Esophagus (tissue), 2 donors: Measurements from ENCODE around the gene FOXK2. TPM values are rescaled to one million over a fixed set of nuclear protein-coding genes. Genes with fewer than 3 reads are reported as not detected.

ENCODE experiments used
- H3K27ac ChIP-seq, 2 donors: one replicate each; pipeline ENCODE4 v1.5.1; 2013; ENCODE audit warnings: low read depth in 2 of 2, mild to moderate bottlenecking in 2 of 2, inconsistent platforms in 1 of 2, low read length in 1 of 2, moderate library complexity in 1 of 2
- H3K27me3 ChIP-seq, 2 donors: one replicate each; pipeline ENCODE4 v1.6.1; 2013; ENCODE audit warnings: low read length in 2 of 2, control low read depth in 1 of 2, mild to moderate bottlenecking in 1 of 2; ENCODE audit not compliant: insufficient read depth in 2 of 2, control insufficient read depth in 1 of 2
- H3K36me3 ChIP-seq, 2 donors: one replicate each; pipeline ENCODE4 v1.6.1; 2013; ENCODE audit warnings: low read length in 1 of 2; ENCODE audit not compliant: control insufficient read depth in 2 of 2, insufficient read depth in 2 of 2
- H3K4me1 ChIP-seq, 2 donors: one replicate each; pipeline ENCODE4 v1.6.1; 2013; ENCODE audit warnings: low read length in 1 of 2; ENCODE audit not compliant: control insufficient read depth in 2 of 2, insufficient read depth in 2 of 2
- H3K4me3 ChIP-seq, 2 donors: one replicate each; pipeline ENCODE4 v1.5.1; 2013; ENCODE audit warnings: low read length in 2 of 2, mild to moderate bottlenecking in 2 of 2, low read depth in 1 of 2, moderate library complexity in 1 of 2
- H3K9me3 ChIP-seq, 2 donors: one replicate each; pipeline ENCODE4 v1.6.1; 2013; ENCODE audit warnings: mild to moderate bottlenecking in 2 of 2, low read depth in 1 of 2, low read length in 1 of 2, moderate library complexity in 1 of 2; ENCODE audit not compliant: control insufficient read depth in 2 of 2, insufficient read depth in 1 of 2
- WGBS, 2 donors: extraction: QIAGEN DNeasy Blood & Tissue Kit; methylation state at CpG; one replicate each; pipeline ENCODE4 v1.1.7; 2013; 5-methylcytosine and 5-hydroxymethylcytosine counted together
- polyA plus RNA-seq, 2 donors: library from polyadenylated mRNA; stranded (reverse); fragments of 200-250 nt; gene quantifications; one replicate each; pipeline ENCODE4 v1.2.3, GENCODE V29; 2013
- donor health status: healthy with polysubstance abuse.
- donor health status: Bipolar disorder and iron deficiency.

Gene FOXK2
- polyA plus RNA-seq, 2 donors, result 15.9 to 20.5 TPM

GRCh38 chr17:82608816-82609215 is 89.3 kb downstream of the FOXK2 start:
- Histone ChIP-seq H3K36me3 (peaks cover 5 to 24% of the 10 kb centered on the region in 2 donors), H3K27ac (no peak overlapping the region), H3K4me3 (no peak overlapping the region), H3K4me1 (peaks cover 3 to 14% of the 10 kb centered on the region in 2 donors), H3K9me3 (no peaks in the 10 kb centered on the region), H3K27me3 (no peaks in the 10 kb centered on the region)
- 75 to 82% methylated on average over 5 of the region's 5 CpGs for WGBS, 2 donors

- H3K27me3 ChIP-seq, result no peaks in the 10 kb centered on the region
- WGBS, 2 donors, result 94 to 96% methylated on average over 4 of the region's 4 CpGs
- H3K4me3 ChIP-seq, result no peak overlapping the region
- H3K4me1 ChIP-seq, result peaks cover 3 to 14% of the 10 kb centered on the region in 2 donors
- no peaks in the 10 kb centered on the region for H3K9me3 ChIP-seq
- no peak overlapping the region for H3K27ac ChIP-seq
- H3K36me3 ChIP-seq, result peaks cover 5 to 18% of the 10 kb centered on the region in 2 donors
Measured at GRCh38 chr17:82609655-82610054, 90.1 kb downstream of the FOXK2 start.

DNA sequence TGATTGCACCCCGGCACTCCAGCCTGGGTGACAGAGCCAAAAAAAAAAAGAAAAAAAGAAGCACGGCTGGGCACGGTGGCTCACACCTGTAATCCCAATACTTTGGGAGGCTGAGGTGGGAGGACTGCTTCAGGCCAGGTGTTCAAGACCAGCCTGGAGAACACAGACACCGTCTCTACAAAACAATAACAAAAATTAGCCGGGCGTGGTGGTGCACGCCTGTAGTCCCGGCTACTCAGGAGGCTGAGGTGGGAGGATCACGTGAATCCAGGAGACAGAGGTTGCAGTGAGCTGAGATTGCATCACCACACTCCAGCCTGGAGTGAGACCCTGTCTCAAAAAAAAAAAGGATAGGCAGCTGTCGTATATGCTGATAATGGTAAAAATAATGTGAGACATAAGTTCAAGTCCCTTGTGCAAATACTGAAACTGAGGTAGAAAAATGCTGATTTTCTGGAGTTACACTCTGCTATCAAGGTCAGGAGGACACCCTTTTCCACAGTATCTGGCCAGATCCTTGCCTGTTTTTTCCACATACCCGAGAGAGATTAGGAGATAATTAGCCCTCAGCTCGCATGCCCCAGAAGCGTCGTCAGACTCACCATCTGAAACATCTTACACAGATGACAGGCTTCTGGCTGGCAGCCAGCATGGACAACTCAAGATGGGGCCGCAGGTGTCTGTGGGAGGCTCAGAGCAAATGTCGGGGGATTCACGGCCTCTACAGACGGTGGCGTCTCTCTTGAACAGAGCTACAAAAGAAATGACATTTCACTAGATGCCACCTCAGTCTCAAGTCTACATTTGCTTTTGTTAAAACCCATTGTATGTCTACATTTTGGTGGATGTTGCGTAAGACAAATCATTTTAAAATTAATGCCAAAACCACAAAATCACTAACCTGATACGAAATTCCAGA is 91.9 kb downstream of the FOXK2 start:
- peaks cover 0 to 10% of the 10 kb centered on the region in 2 donors for H3K4me1 ChIP-seq
- peaks cover 5 to 26% of the 10 kb centered on the region in 2 donors for H3K36me3 ChIP-seq
- no peak overlapping the region for H3K27ac ChIP-seq
- H3K9me3 ChIP-seq, result no peaks in the 10 kb centered on the region
- no peaks in the 10 kb centered on the region for H3K27me3 ChIP-seq
- no peak overlapping the region for H3K4me3 ChIP-seq
- WGBS, 2 donors, result 74 to 82% methylated on average over 21 of the region's 21 CpGs

DNA sequence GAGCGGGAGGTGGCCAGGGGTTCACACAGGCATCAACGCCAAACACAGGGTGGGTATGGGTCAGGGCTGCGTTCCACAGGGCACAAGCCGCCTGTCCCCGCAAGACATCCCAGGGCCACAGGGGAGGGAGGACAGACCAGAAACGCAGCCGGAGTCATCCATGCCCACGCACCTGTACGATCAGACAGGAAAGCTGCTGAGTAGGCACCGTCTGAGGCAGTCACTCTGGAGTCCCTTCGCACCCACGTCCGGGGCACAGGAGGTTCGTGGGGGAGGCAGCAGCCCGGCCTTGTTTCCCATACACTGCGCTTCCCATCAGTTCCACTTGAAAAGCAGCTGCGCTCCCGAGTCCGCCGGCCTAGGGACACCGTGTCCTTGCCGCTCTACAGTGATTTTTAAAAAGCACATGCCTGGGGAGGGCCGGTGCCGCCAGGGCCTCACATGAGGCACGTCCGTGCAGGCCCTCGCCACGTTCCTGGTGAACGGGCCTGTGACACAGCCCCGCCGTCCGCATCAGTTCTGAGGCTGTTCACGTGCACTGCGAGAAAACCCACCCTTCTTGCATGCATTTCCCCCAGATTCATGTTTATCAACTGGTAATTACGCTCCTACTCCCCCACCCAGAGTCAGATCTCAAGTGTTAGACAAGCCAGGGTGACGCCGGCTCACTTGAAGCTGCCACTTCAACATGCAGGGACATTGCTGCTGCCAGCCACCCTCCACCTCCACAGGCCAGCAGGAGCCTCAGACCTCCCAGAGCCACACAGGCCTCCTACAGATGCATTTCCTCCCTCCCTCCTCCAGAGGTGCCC is 94.0 kb downstream of the FOXK2 start:
- peaks cover 0 to 10% of the 10 kb centered on the region in 2 donors for H3K4me1 ChIP-seq
- H3K4me3 ChIP-seq, result no peak overlapping the region
- no peaks in the 10 kb centered on the region for H3K27me3 ChIP-seq
- no peaks in the 10 kb centered on the region for H3K9me3 ChIP-seq
- 64 to 74% methylated on average over 37 of the region's 37 CpGs for WGBS, 2 donors
- no peak overlapping the region for H3K27ac ChIP-seq
- peaks cover 9 to 40% of the 10 kb centered on the region in 2 donors for H3K36me3 ChIP-seq

DNA sequence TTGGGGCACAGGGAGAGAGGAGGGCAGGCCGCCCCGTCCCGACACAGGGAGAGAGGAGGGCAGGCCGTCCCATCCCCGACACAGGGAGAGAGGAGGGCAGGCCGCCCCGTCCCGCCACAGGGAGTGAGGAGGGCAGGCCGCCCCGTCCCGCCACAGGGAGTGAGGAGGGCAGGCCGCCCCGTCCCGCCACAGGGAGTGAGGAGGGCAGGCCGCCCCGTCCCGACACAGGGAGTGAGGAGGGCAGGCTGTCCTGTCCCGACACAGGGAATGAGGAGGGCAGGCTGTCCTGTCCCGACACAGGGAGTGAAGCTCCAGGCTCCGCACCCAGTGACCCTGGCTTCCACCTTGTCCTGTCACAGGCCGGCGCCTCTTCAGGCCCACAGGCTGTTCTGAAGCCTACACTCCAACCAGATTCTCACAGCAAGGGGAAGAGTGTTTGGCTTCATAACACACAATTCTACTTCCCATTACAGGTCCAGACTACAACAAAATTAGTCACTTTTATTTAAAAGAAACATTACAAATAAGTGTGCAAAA is 94.6 kb downstream of the FOXK2 start:
- H3K27me3 ChIP-seq, result no peaks in the 10 kb centered on the region
- peaks cover 0 to 10% of the 10 kb centered on the region in 2 donors for H3K4me1 ChIP-seq
- H3K36me3 ChIP-seq, result peaks cover 11 to 42% of the 10 kb centered on the region in 2 donors
- 80 to 86% methylated on average over 10 to 22 of the region's 22 CpGs for whole genome bisulfite sequencing, 2 donors
- no peaks in the 10 kb centered on the region for H3K9me3 ChIP-seq
- no peak overlapping the region for H3K27ac ChIP-seq
- no peak overlapping the region for H3K4me3 ChIP-seq

DNA sequence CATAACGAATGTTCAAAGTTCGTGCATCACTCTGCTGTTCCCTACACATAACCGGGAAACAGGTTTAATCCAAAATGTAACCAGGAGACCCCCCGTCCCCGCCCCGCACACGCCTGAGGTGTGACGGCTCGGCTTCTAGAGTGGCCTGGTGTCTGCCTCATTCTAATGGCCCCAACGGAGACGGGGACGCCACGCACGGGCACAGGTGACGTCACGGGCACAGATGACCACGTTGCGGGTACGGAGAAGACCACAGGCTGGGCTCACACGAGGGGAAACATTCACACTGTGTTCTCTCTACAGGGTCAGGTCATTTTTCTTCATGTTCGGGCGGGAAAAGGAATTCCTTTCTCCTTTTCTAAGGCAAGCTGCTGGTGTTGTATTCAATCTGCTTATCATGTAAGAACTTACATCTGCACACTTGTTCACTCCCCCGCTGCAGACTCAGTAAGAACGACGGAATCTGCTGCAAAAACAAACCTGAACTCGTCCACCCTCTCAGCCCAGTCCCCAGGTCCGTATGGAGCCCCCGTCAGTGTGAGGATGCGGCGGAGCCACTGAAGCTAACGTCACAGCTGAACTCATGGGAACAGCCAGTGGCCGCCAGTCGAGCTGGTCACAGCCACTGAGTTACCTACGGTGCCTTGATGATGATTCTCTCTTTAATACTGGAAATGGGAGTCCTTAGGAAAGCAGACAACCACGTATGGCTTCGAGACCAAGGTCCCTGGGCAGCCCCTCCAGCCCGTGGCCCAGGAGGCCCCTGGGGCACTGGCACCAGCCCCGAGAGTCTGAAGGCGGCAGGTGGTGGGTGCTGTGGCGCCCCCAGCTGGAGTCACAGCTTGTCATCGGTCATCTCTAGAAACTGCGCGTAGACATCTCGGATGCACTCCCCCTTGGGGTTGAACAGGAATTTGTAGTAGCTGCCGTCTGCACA is 95.8 kb downstream of the FOXK2 start:
- peaks cover 11 to 52% of the 10 kb centered on the region in 2 donors for H3K36me3 ChIP-seq
- H3K4me1 ChIP-seq, result peaks cover 0 to 10% of the 10 kb centered on the region in 2 donors
- whole genome bisulfite sequencing, 2 donors, result 91% methylated on average over 45 of the region's 45 CpGs
- H3K4me3 ChIP-seq, result no peak overlapping the region
- no peak overlapping the region for H3K27ac ChIP-seq
- H3K27me3 ChIP-seq, result no peaks in the 10 kb centered on the region
- no peaks in the 10 kb centered on the region for H3K9me3 ChIP-seq

- Histone ChIP-seq H3K9me3 (no peaks in the 10 kb centered on the region), H3K4me1 (peaks cover 0 to 10% of the 10 kb centered on the region in 2 donors), H3K36me3 (peaks cover 11 to 55% of the 10 kb centered on the region in 2 donors), H3K4me3 (no peak overlapping the region), H3K27me3 (no peaks in the 10 kb centered on the region), H3K27ac (no peak overlapping the region)
- WGBS, 2 donors, result 83 to 87% methylated on average over 22 of the region's 22 CpGs
Measured at GRCh38 chr17:82616021-82616711, 96.6 kb downstream of the FOXK2 start.

DNA sequence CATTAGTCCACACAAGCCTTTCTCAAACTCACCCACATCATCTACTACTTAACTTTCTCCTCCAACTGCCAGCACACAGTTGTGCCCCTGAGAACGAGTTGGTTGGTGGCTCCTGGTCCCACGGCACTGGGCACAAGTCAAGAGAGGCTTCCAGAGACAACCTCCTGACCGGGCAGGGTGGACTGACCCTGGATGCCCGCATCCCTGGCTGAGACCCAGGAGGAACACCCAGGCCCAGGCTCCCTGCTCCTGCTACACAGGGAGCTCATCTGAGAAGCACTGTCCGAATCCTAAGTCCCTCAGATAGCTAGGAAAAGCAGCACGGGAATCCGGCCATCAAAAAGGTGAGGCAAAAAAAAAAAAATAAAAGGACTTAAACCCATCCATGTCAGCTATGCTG is 99.7 kb downstream of the FOXK2 start:
- Histone ChIP-seq H3K4me3 (no peak overlapping the region), H3K9me3 (no peaks in the 10 kb centered on the region), H3K27ac (no peak overlapping the region), H3K27me3 (no peaks in the 10 kb centered on the region), H3K4me1 (no peaks in the 10 kb centered on the region), H3K36me3 (peaks cover 11 to 57% of the 10 kb centered on the region in 2 donors)
- 88 to 89% methylated on average over 7 of the region's 7 CpGs for WGBS, 2 donors
